ENCODE data around the gene PIM2.

PIM2 gene

GRCh38 chrX:48914593-48915493 lies 4.0 kb downstream of the PIM2 start:
- no peak for DNase-seq (ENCODE audit: extremely low spot score)
- POLR2A ChIA-PET = interaction anchor here (0.8 kb wide), 1 partner anchor 43 kb away, joined by 3 read pairs; no protein-coding TSS in a partner anchor
- CTCF ChIA-PET = no interaction called here
- TF ChIP-seq FOXM1 (IDR thresholded peaks at IDR 0.05; ENCODE audit: borderline replicate concordance) (no peak), NFRKB (IDR thresholded peaks at IDR 0.05) (no peak), LEF1 (IDR thresholded peaks at IDR 0.05; ENCODE audit: borderline replicate concordance) (no peak), FOXK2 (IDR thresholded peaks at IDR 0.05) (no peak), FOXA1 (IDR thresholded peaks at IDR 0.05) (no peak), ELF4 (IDR thresholded peaks at IDR 0.05) (no peak)
- TF ChIP-seq, protein P1, sequence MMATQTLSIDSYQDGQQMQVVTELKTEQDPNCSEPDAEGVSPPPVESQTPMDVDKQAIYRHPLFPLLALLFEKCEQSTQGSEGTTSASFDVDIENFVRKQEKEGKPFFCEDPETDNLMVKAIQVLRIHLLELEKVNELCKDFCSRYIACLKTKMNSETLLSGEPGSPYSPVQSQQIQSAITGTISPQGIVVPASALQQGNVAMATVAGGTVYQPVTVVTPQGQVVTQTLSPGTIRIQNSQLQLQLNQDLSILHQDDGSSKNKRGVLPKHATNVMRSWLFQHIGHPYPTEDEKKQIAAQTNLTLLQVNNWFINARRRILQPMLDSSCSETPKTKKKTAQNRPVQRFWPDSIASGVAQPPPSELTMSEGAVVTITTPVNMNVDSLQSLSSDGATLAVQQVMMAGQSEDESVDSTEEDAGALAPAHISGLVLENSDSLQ (IDR thresholded peaks at IDR 0.05) = no peak

DNA sequence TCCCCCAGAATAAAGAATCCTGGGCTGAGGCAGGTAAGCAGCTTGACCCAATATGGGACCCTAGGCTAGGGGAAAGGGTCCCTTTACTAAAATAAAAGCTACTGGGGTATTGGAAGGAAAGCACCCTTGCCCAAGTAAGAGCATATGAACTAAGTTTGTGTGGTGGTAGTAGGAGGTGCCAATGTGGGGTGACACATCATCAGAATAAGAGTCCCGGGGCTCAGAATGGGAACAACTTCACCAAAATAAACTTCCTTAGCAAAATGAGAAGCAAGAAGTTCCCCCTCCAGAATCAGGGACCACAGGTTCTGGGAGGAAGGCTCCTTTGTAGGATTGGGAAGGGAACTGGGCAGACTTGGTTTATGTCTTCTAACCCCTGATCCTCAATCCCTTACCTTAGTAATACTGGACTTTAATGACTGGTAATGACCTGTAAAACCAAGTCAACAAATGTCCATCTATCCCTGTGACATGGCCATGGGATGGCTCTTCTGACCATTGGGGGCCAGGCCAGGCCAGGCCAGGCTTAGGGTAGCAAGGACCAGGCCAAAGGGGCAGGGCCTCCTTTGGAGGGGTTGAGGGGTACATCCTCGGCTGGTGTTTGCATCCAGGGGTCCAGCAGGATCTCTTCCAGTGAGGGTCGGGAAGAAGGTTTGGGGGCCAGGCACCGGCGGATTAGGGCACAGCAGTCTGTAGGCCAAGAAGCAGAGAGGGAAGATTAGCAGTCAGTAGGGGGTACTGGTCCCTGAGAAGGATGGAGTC lies 5.0 kb downstream of the PIM2 start:
- TF ChIP-seq FOXK2 (IDR thresholded peaks at IDR 0.05) (no peak), NFRKB (IDR thresholded peaks at IDR 0.05) (no peak), FOXA1 (IDR thresholded peaks at IDR 0.05) (no peak), ZNF384 (IDR thresholded peaks at IDR 0.05) (no peak), FOXM1 (IDR thresholded peaks at IDR 0.05; ENCODE audit: borderline replicate concordance) (no peak), ELF4 (IDR thresholded peaks at IDR 0.05) (no peak), LEF1 (IDR thresholded peaks at IDR 0.05; ENCODE audit: borderline replicate concordance) (no peak), SP1 (IDR thresholded peaks at IDR 0.05) (no peak), TARDBP (IDR thresholded peaks at IDR 0.05) (no peak), HDGF (IDR thresholded peaks at IDR 0.05; ENCODE audit: borderline replicate concordance) (no peak), SUZ12 (IDR thresholded peaks at IDR 0.05) (no peak), ARNT (IDR thresholded peaks at IDR 0.05) (no peak), CTBP1 (IDR thresholded peaks at IDR 0.05; ENCODE audit: borderline replicate concordance) (no peak)
- ChIA-PET POLR2A (no interaction called here), CTCF (no interaction called here)
- no peak for DNase-seq (ENCODE audit: extremely low spot score)

- CTCF ChIA-PET = no interaction called here
- TF ChIP-seq HDGF (IDR thresholded peaks at IDR 0.05; ENCODE audit: borderline replicate concordance) (no peak), ELF4 (IDR thresholded peaks at IDR 0.05) (peak; percentile 68)
- TF ChIP-seq, protein P1 (IDR thresholded peaks at IDR 0.05) = peak; percentile 36; the same call in 1 of the 2 replicates
- POLR2A ChIA-PET = interaction anchor here (0.6 to 2.6 kb wide), 7 partner anchors 8 to 174 kb away, joined by 3 to 26 read pairs (median 6); partner anchors contain the start of genes PQBP1 and TIMM17B
These were observed 7.2 kb downstream of the PIM2 start, which contains the start of gene SLC35A2 for GRCh38 chrX:48911412-48912182. Gene SLC35A2 (minus strand): TSS chrX:48911646. CDS start chrX:48911636, 10 bp downstream.

GRCh38 chrX:48910926-48911411 lies 7.9 kb downstream of the PIM2 start:
- ChIA-PET POLR2A (interaction anchor here (1.0 to 2.6 kb wide), 6 partner anchors 7 to 174 kb away, joined by 3 to 26 read pairs (median 6); partner anchors contain the start of genes PQBP1 and TIMM17B), CTCF (no interaction called here)
- no peak for DNase-seq (ENCODE audit: extremely low spot score)
- no peak for TF ChIP-seq ELF4 (IDR thresholded peaks at IDR 0.05)
- TF ChIP-seq LEF1 (IDR thresholded peaks at IDR 0.05; ENCODE audit: borderline replicate concordance) = no peak
- no peak for TF ChIP-seq CTBP1 (IDR thresholded peaks at IDR 0.05; ENCODE audit: borderline replicate concordance)
- TF ChIP-seq SP1 (IDR thresholded peaks at IDR 0.05) = no peak
- no peak for TF ChIP-seq L3MBTL2 (conservative IDR thresholded peaks at IDR 0.05)
- no peak for TF ChIP-seq HDGF (IDR thresholded peaks at IDR 0.05; ENCODE audit: borderline replicate concordance)
- no peak for TF ChIP-seq FOXA1 (IDR thresholded peaks at IDR 0.05)
- TF ChIP-seq ZNF384 (IDR thresholded peaks at IDR 0.05) = no peak
- no peak for TF ChIP-seq ARNT (IDR thresholded peaks at IDR 0.05)
- no peak for TF ChIP-seq NFRKB (IDR thresholded peaks at IDR 0.05)
- no peak for TF ChIP-seq BHLHE40 (IDR thresholded peaks at IDR 0.05; ENCODE audit: borderline replicate concordance)
- TF ChIP-seq FOXK2 (IDR thresholded peaks at IDR 0.05) = no peak
- no peak for TF ChIP-seq TARDBP (IDR thresholded peaks at IDR 0.05)
- TF ChIP-seq FOXM1 (IDR thresholded peaks at IDR 0.05; ENCODE audit: borderline replicate concordance) = no peak
- TF ChIP-seq, protein P1 (IDR thresholded peaks at IDR 0.05) = no peak
- TF ChIP-seq SUZ12 (IDR thresholded peaks at IDR 0.05) = no peak

More at GRCh38 chrX:48911412-48912182, 7.2 kb downstream of the PIM2 start, which contains the start of gene SLC35A2:
- DNase-seq (ENCODE audit: extremely low spot score) = peak; percentile 75

- no peak for DNase-seq (ENCODE audit: extremely low spot score)
- CTCF ChIA-PET = no interaction called here
- TF ChIP-seq FOXM1 (IDR thresholded peaks at IDR 0.05; ENCODE audit: borderline replicate concordance) (no peak), L3MBTL2 (conservative IDR thresholded peaks at IDR 0.05) (no peak), TARDBP (IDR thresholded peaks at IDR 0.05) (no peak), ELF4 (IDR thresholded peaks at IDR 0.05) (no peak), BHLHE40 (IDR thresholded peaks at IDR 0.05; ENCODE audit: borderline replicate concordance) (no peak), SP1 (IDR thresholded peaks at IDR 0.05) (no peak), ZNF384 (IDR thresholded peaks at IDR 0.05) (no peak), HDGF (IDR thresholded peaks at IDR 0.05; ENCODE audit: borderline replicate concordance) (no peak), LEF1 (IDR thresholded peaks at IDR 0.05; ENCODE audit: borderline replicate concordance) (no peak), CTBP1 (IDR thresholded peaks at IDR 0.05; ENCODE audit: borderline replicate concordance) (no peak), NFRKB (IDR thresholded peaks at IDR 0.05) (no peak), SUZ12 (IDR thresholded peaks at IDR 0.05) (no peak), ARNT (IDR thresholded peaks at IDR 0.05) (no peak), FOXA1 (IDR thresholded peaks at IDR 0.05) (no peak), FOXK2 (IDR thresholded peaks at IDR 0.05) (no peak)
- TF ChIP-seq, protein P1 (IDR thresholded peaks at IDR 0.05) = no peak
- POLR2A ChIA-PET = no interaction called here
These were observed 9.0 kb downstream of the PIM2 start for GRCh38 chrX:48909703-48910294.
